ENCODE measurements around the gene ZNF681. TPM values are rescaled to one million over a fixed set of nuclear protein-coding genes. Genes with fewer than 3 reads are reported as not detected.

The ZNF681 gene
- total RNA-seq, 1 experiment from 2014 or later = 1.2 TPM

DNA sequence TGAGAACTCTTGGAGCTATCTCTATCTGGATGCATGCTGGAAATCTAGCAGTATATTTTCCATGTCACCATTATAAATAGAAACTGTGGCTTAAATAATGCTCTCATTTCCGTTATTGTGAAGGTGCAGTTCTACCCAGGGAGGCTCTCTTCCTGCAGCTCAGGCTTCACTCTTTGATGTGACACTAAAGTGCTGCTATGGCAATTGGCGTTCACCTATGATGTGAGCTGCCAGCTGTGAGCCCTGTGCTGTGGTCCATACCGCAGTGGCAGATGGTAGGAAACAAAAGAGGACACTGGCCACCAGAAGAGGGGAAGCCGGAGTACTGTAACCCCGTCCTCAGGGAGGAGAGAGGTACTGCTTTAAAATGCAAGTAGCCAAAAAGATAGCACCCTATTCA, 40.6 kb upstream of the ZNF681 start:
- BruUV-seq (replicated peaks) = no TSS peak
- Mint-ChIP-seq H3K36me3 (ENCODE audit: insufficient read depth, unreplicated experiment) (no peaks in the 10 kb centered on the region), H3K9me3 (ENCODE audit: unreplicated experiment) (no peaks in the 10 kb centered on the region), H3K27ac (ENCODE audit: unreplicated experiment) (no peak overlapping the region), H3K27me3 (ENCODE audit: insufficient read depth, unreplicated experiment) (no peaks in the 10 kb centered on the region), H3K4me3 (ENCODE audit: unreplicated experiment) (no peak overlapping the region), H3K4me1 (ENCODE audit: low read depth, unreplicated experiment) (no peaks in the 10 kb centered on the region)
- H3K9me3 ChIP-seq = no peaks in the 10 kb centered on the region
- ChIA-PET CTCF (no interaction called here), POLR2A (no interaction called here)
- intact Hi-C loops (cut with micrococcal nuclease; ENCODE audit: unreplicated experiment) = no loop called here
- H3K4me1 ChIP-seq = no peaks in the 10 kb centered on the region
- no peaks in the 10 kb centered on the region for H3K36me3 ChIP-seq (ENCODE audit: control insufficient read depth, insufficient read depth, low read length)
- H3K4me3 ChIP-seq (ENCODE audit: low read depth, low read length) = no peak overlapping the region
- DNase-seq = no peak
- H3K27me3 ChIP-seq (replicated peaks; ENCODE audit: control insufficient read depth, insufficient read depth, low read length) = no peaks in the 10 kb centered on the region
- TF ChIP-seq, protein P1, sequence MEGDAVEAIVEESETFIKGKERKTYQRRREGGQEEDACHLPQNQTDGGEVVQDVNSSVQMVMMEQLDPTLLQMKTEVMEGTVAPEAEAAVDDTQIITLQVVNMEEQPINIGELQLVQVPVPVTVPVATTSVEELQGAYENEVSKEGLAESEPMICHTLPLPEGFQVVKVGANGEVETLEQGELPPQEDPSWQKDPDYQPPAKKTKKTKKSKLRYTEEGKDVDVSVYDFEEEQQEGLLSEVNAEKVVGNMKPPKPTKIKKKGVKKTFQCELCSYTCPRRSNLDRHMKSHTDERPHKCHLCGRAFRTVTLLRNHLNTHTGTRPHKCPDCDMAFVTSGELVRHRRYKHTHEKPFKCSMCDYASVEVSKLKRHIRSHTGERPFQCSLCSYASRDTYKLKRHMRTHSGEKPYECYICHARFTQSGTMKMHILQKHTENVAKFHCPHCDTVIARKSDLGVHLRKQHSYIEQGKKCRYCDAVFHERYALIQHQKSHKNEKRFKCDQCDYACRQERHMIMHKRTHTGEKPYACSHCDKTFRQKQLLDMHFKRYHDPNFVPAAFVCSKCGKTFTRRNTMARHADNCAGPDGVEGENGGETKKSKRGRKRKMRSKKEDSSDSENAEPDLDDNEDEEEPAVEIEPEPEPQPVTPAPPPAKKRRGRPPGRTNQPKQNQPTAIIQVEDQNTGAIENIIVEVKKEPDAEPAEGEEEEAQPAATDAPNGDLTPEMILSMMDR (IDR thresholded peaks at IDR 0.05; ENCODE audit: insufficient read depth in 1 of 2, low read depth in 1 of 2, low read length in 1 of 2, severe bottlenecking in 1 of 2, unreplicated experiment in 1 of 2) = no peak

DNA sequence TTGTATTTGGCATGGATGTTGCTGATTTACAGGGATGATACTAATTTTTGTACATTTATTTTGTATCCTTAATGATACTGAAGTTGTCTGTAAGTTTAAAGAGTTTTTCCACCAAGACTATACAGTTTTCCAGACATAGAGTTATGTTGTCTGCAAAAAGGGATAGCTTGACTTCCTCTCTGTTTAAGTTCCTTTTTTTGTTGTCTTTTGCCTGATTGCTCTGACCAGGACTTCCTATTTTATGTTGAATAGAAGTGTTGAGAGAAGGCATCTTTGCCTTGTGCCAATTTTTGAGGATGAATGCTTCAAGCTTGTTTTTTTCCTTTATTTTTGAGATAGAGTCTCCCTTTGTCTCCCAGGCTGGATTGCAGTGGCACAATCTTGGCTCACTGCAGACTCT, 36.8 kb upstream of the ZNF681 start:
- POLR2A ChIA-PET = no interaction called here
- H3K27me3 ChIP-seq (replicated peaks; ENCODE audit: control insufficient read depth, insufficient read depth, low read length) = no peaks in the 10 kb centered on the region
- Mint-ChIP-seq H3K36me3 (ENCODE audit: insufficient read depth, unreplicated experiment) (no peaks in the 10 kb centered on the region), H3K27me3 (ENCODE audit: insufficient read depth, unreplicated experiment) (no peaks in the 10 kb centered on the region), H3K4me1 (ENCODE audit: low read depth, unreplicated experiment) (no peaks in the 10 kb centered on the region), H3K9me3 (ENCODE audit: unreplicated experiment) (no peaks in the 10 kb centered on the region), H3K27ac (ENCODE audit: unreplicated experiment) (no peak overlapping the region), H3K4me3 (ENCODE audit: unreplicated experiment) (no peak overlapping the region)
- no peaks in the 10 kb centered on the region for H3K36me3 ChIP-seq (ENCODE audit: control insufficient read depth, insufficient read depth, low read length)
- no peak for DNase-seq
- CTCF ChIA-PET = no interaction called here
- H3K4me3 ChIP-seq (ENCODE audit: low read depth, low read length) = no peak overlapping the region
- intact Hi-C loops (cut with micrococcal nuclease; ENCODE audit: unreplicated experiment) = no loop called here
- H3K9me3 ChIP-seq = no peaks in the 10 kb centered on the region
- no TSS peak for BruUV-seq (replicated peaks)
- TF ChIP-seq, protein P1 (IDR thresholded peaks at IDR 0.05; ENCODE audit: insufficient read depth in 1 of 2, low read depth in 1 of 2, low read length in 1 of 2, severe bottlenecking in 1 of 2, unreplicated experiment in 1 of 2) = no peak
- H3K4me1 ChIP-seq = no peaks in the 10 kb centered on the region

DNA sequence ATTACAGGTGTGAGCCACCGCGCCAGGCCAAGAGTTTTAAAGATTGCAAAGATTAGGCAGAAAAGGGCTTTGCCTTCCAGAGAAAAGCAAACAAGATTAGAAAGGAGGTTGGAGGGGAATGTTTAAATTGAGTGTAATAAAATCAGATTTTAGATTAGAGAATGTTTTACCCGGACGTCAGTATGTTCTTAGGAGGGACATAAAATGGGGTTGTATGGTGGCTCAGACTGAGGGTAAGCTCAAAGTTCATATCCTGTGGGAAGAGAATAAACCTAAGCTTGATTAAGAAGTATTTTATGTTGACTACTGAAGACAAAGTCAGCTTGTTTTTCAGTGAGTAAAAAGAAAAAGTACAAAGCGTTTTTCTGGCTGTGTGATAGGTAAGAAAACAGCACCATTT, 34.1 kb upstream of the ZNF681 start:
- Histone ChIP-seq H3K4me3 (ENCODE audit: low read depth, low read length) (no peak overlapping the region), H3K4me1 (no peaks in the 10 kb centered on the region), H3K36me3 (ENCODE audit: control insufficient read depth, insufficient read depth, low read length) (no peaks in the 10 kb centered on the region), H3K9me3 (no peaks in the 10 kb centered on the region), H3K27me3 (replicated peaks; ENCODE audit: control insufficient read depth, insufficient read depth, low read length) (no peaks in the 10 kb centered on the region)
- intact Hi-C loops (cut with micrococcal nuclease; ENCODE audit: unreplicated experiment) = no loop called here
- no peaks in the 10 kb centered on the region for H3K36me3 Mint-ChIP-seq (ENCODE audit: insufficient read depth, unreplicated experiment)
- no peaks in the 10 kb centered on the region for H3K27me3 Mint-ChIP-seq (ENCODE audit: insufficient read depth, unreplicated experiment)
- H3K9me3 Mint-ChIP-seq (ENCODE audit: unreplicated experiment) = peaks cover 7% of the 10 kb centered on the region
- BruUV-seq (replicated peaks) = no TSS peak
- DNase-seq = no peak
- ChIA-PET CTCF (no interaction called here), POLR2A (no interaction called here)
- H3K4me3 Mint-ChIP-seq (ENCODE audit: unreplicated experiment) = no peak overlapping the region
- no peak overlapping the region for H3K27ac Mint-ChIP-seq (ENCODE audit: unreplicated experiment)
- H3K4me1 Mint-ChIP-seq (ENCODE audit: low read depth, unreplicated experiment) = no peaks in the 10 kb centered on the region
- TF ChIP-seq, protein P1 (IDR thresholded peaks at IDR 0.05; ENCODE audit: insufficient read depth in 1 of 2, low read depth in 1 of 2, low read length in 1 of 2, severe bottlenecking in 1 of 2, unreplicated experiment in 1 of 2) = no peak
